ENCODE data around the gene FITM1. TPM values are rescaled to one million over a fixed set of nuclear protein-coding genes. Genes with fewer than 3 reads are reported as not detected.
A peak's percentile ranks its signal among the peaks of the same experiment; 100 is the strongest.

FITM1 gene
- total and polyA plus RNA-seq, 4 experiments from 2014 or later, result 0.69 to 4.2 (median 2.0) TPM

GRCh38 chr14:24084440-24084839 lies 46.0 kb upstream of the FITM1 start:
- POLR2A ChIA-PET (ENCODE audit: partially characterized antibody), result interaction anchor here (0.9 to 6.1 kb wide), 2 partner anchors 10 to 32 kb away, joined by 3 to 81 read pairs; partner anchors contain the start of genes CARMIL3 and PCK2
- no peak overlapping the region for H3K27ac Mint-ChIP-seq
- H3K4me3 Mint-ChIP-seq, result no peak overlapping the region
- H3K9me3 Mint-ChIP-seq, result peaks cover 0 to 4% (median 0%) of the 10 kb centered on the region in 8 donors
- Histone ChIP-seq H3K36me3 (ENCODE audit: insufficient read depth, low read length) (no peaks in the 10 kb centered on the region), H3K27ac (ENCODE audit: low read depth, low read length) (no peak overlapping the region), H3K4me3 (ENCODE audit: low read length in 2 of 2) (no peak overlapping the region), H3K9me3 (ENCODE audit: control insufficient read depth in 1 of 2, low read length in 2 of 2) (no peaks in the 10 kb centered on the region), H3K4me1 (ENCODE audit: insufficient read depth, low read length) (peaks cover 14% of the 10 kb centered on the region), H3K27me3 (ENCODE audit: insufficient read depth, low read length) (no peaks in the 10 kb centered on the region)
- no peaks in the 10 kb centered on the region for H3K27me3 Mint-ChIP-seq
- no peak for DNase-seq
- H3K36me3 Mint-ChIP-seq, result no peaks in the 10 kb centered on the region
- intact Hi-C loops (cut with micrococcal nuclease), result loop anchor here (10.0 kb wide), 1 partner anchor 100 kb away; the partner anchor contains the start of gene DHRS4L2
- H3K4me1 Mint-ChIP-seq, result peaks cover 10 to 22% (median 14%) of the 10 kb centered on the region in 4 donors
- CTCF ChIA-PET (ENCODE audit: partially characterized antibody), result interaction anchor here (8.2 to 9.5 kb wide), 2 partner anchors 25 to 26 kb away, joined by 85 to 95 read pairs; no protein-coding TSS in a partner anchor

GRCh38 chr14:24085215-24085614 lies 45.2 kb upstream of the FITM1 start:
- H3K27me3 Mint-ChIP-seq, result no peaks in the 10 kb centered on the region
- peaks cover 10 to 20% (median 15%) of the 10 kb centered on the region in 4 donors for H3K4me1 Mint-ChIP-seq
- H3K27me3 ChIP-seq (ENCODE audit: insufficient read depth, low read length), result no peaks in the 10 kb centered on the region
- peaks cover 0 to 4% (median 0%) of the 10 kb centered on the region in 8 donors for H3K9me3 Mint-ChIP-seq
- H3K36me3 ChIP-seq (ENCODE audit: insufficient read depth, low read length), result no peaks in the 10 kb centered on the region
- no peak for DNase-seq
- no peak overlapping the region for H3K4me3 Mint-ChIP-seq
- POLR2A ChIA-PET (ENCODE audit: partially characterized antibody), result interaction anchor here (0.6 to 6.1 kb wide), 4 partner anchors 9 to 60 kb away, joined by 3 to 81 read pairs (median 4); partner anchors contain the start of genes CARMIL3 and PCK2
- no peak overlapping the region for H3K4me3 ChIP-seq (ENCODE audit: low read length in 2 of 2)
- H3K9me3 ChIP-seq (ENCODE audit: control insufficient read depth in 1 of 2, low read length in 2 of 2), result no peaks in the 10 kb centered on the region
- H3K36me3 Mint-ChIP-seq, result no peaks in the 10 kb centered on the region
- H3K4me1 ChIP-seq (ENCODE audit: insufficient read depth, low read length), result peaks cover 13% of the 10 kb centered on the region
- H3K27ac ChIP-seq (ENCODE audit: low read depth, low read length), result no peak overlapping the region
- H3K27ac Mint-ChIP-seq, result peak overlapping the region in 2 of 7 donors; percentile 3 to 57
- CTCF ChIA-PET (ENCODE audit: partially characterized antibody), result interaction anchor here (1.4 to 9.5 kb wide), 3 partner anchors 21 to 26 kb away, joined by 4 to 95 read pairs (median 85); no protein-coding TSS in a partner anchor
- intact Hi-C loops (cut with micrococcal nuclease), result loop anchor here (10.0 kb wide), 1 partner anchor 100 kb away; the partner anchor contains the start of gene DHRS4L2

GRCh38 chr14:24086193-24086955 lies 44.1 kb upstream of the FITM1 start:
- DNase-seq, result no peak
- no peak overlapping the region for H3K27ac ChIP-seq (ENCODE audit: low read depth, low read length)
- peaks cover 8% of the 10 kb centered on the region for H3K4me1 ChIP-seq (ENCODE audit: insufficient read depth, low read length)
- H3K27ac Mint-ChIP-seq, result peak overlapping the region in 2 of 7 donors; percentile 22 to 49
- H3K4me1 Mint-ChIP-seq, result peaks cover 6 to 16% (median 14%) of the 10 kb centered on the region in 4 donors
- no peaks in the 10 kb centered on the region for H3K36me3 ChIP-seq (ENCODE audit: insufficient read depth, low read length)
- POLR2A ChIA-PET (ENCODE audit: partially characterized antibody), result interaction anchor here (1.5 kb wide), 1 partner anchor 28 kb away, joined by 4 read pairs; no protein-coding TSS in a partner anchor
- H3K9me3 Mint-ChIP-seq, result peaks cover 0 to 4% (median 0%) of the 10 kb centered on the region in 8 donors
- no peaks in the 10 kb centered on the region for H3K27me3 ChIP-seq (ENCODE audit: insufficient read depth, low read length)
- H3K4me3 Mint-ChIP-seq, result no peak overlapping the region
- H3K4me3 ChIP-seq (ENCODE audit: low read length in 2 of 2), result no peak overlapping the region
- no peaks in the 10 kb centered on the region for H3K36me3 Mint-ChIP-seq
- CTCF ChIA-PET (ENCODE audit: partially characterized antibody), result interaction anchor here (1.0 to 9.5 kb wide), 4 partner anchors 17 to 27 kb away, joined by 3 to 95 read pairs (median 44); no protein-coding TSS in a partner anchor
- H3K9me3 ChIP-seq (ENCODE audit: control insufficient read depth in 1 of 2, low read length in 2 of 2), result no peaks in the 10 kb centered on the region
- H3K27me3 Mint-ChIP-seq, result no peaks in the 10 kb centered on the region
- intact Hi-C loops (cut with micrococcal nuclease), result loop anchor here (10.0 kb wide), 1 partner anchor 102 kb away; the partner anchor contains the start of gene DHRS4L2

- POLR2A ChIA-PET (ENCODE audit: partially characterized antibody), result no interaction called here
- Histone ChIP-seq H3K36me3 (ENCODE audit: insufficient read depth, low read length) (no peaks in the 10 kb centered on the region), H3K4me1 (ENCODE audit: insufficient read depth, low read length) (peaks cover 4% of the 10 kb centered on the region), H3K4me3 (ENCODE audit: low read length in 2 of 2) (no peak overlapping the region), H3K27ac (ENCODE audit: low read depth, low read length) (no peak overlapping the region), H3K27me3 (ENCODE audit: insufficient read depth, low read length) (no peaks in the 10 kb centered on the region), H3K9me3 (ENCODE audit: control insufficient read depth in 1 of 2, low read length in 2 of 2) (no peaks in the 10 kb centered on the region)
- intact Hi-C loops (cut with micrococcal nuclease), result loop anchor here (10.0 kb wide), 1 partner anchor 102 kb away; the partner anchor contains the start of gene DHRS4L2
- Mint-ChIP-seq H3K9me3 (peaks cover 0 to 4% (median 0%) of the 10 kb centered on the region in 8 donors), H3K4me3 (no peak overlapping the region), H3K27me3 (no peaks in the 10 kb centered on the region), H3K36me3 (no peaks in the 10 kb centered on the region), H3K27ac (peak overlapping the region in 2 of 7 donors; percentile 15 to 26), H3K4me1 (peaks cover 3 to 13% (median 10%) of the 10 kb centered on the region in 4 donors)
- CTCF ChIA-PET (ENCODE audit: partially characterized antibody), result interaction anchor here (1.0 to 9.5 kb wide), 3 partner anchors 17 to 28 kb away, joined by 3 to 95 read pairs (median 85); no protein-coding TSS in a partner anchor
- DNase-seq, result no peak
These were observed 43.5 kb upstream of the FITM1 start for GRCh38 chr14:24087004-24087403.

GRCh38 chr14:24088095-24088494 lies 42.4 kb upstream of the FITM1 start:
- Histone ChIP-seq H3K9me3 (ENCODE audit: control insufficient read depth in 1 of 2, low read length in 2 of 2) (no peaks in the 10 kb centered on the region), H3K4me1 (ENCODE audit: insufficient read depth, low read length) (peaks cover 5% of the 10 kb centered on the region), H3K36me3 (ENCODE audit: insufficient read depth, low read length) (no peaks in the 10 kb centered on the region), H3K4me3 (ENCODE audit: low read length in 2 of 2) (no peak overlapping the region), H3K27ac (ENCODE audit: low read depth, low read length) (no peak overlapping the region), H3K27me3 (ENCODE audit: insufficient read depth, low read length) (no peaks in the 10 kb centered on the region)
- DNase-seq, result no peak
- H3K9me3 Mint-ChIP-seq, result peaks cover 0 to 4% (median 0%) of the 10 kb centered on the region in 8 donors
- H3K4me1 Mint-ChIP-seq, result peaks cover 3 to 15% (median 11%) of the 10 kb centered on the region in 4 donors
- POLR2A ChIA-PET (ENCODE audit: partially characterized antibody), result no interaction called here
- no peak overlapping the region for H3K27ac Mint-ChIP-seq
- no peaks in the 10 kb centered on the region for H3K27me3 Mint-ChIP-seq
- no peaks in the 10 kb centered on the region for H3K36me3 Mint-ChIP-seq
- CTCF ChIA-PET (ENCODE audit: partially characterized antibody), result interaction anchor here (0.7 to 12.2 kb wide), 4 partner anchors 9 to 48 kb away, joined by 3 to 475 read pairs (median 208); partner anchors contain the start of genes CARMIL3 and PSME1
- intact Hi-C loops (cut with micrococcal nuclease), result loop anchor here (10.0 kb wide), 1 partner anchor 103 kb away; the partner anchor contains the start of gene DHRS4L2
- no peak overlapping the region for H3K4me3 Mint-ChIP-seq

GRCh38 chr14:24089890-24090289 lies 40.6 kb upstream of the FITM1 start:
- Histone ChIP-seq H3K27ac (ENCODE audit: low read depth, low read length) (no peak overlapping the region), H3K4me1 (ENCODE audit: insufficient read depth, low read length) (peaks cover 13% of the 10 kb centered on the region), H3K4me3 (ENCODE audit: low read length in 2 of 2) (no peak overlapping the region), H3K9me3 (ENCODE audit: control insufficient read depth in 1 of 2, low read length in 2 of 2) (no peaks in the 10 kb centered on the region), H3K27me3 (ENCODE audit: insufficient read depth, low read length) (no peaks in the 10 kb centered on the region), H3K36me3 (ENCODE audit: insufficient read depth, low read length) (no peaks in the 10 kb centered on the region)
- H3K27me3 Mint-ChIP-seq, result no peaks in the 10 kb centered on the region
- no peak for DNase-seq
- ChIA-PET CTCF (ENCODE audit: partially characterized antibody) (interaction anchor here (0.7 to 12.2 kb wide), 21 partner anchors 12 to 153 kb away, joined by 3 to 475 read pairs (median 5); partner anchors contain the start of genes CARMIL3, DCAF11, EMC9 and NRL), POLR2A (ENCODE audit: partially characterized antibody) (interaction anchor here (0.9 to 8.8 kb wide), 6 partner anchors 8 to 57 kb away, joined by 3 to 137 read pairs (median 27); partner anchors contain the start of genes DCAF11, NRL and RNF31)
- peaks cover 0 to 3% (median 0%) of the 10 kb centered on the region in 8 donors for H3K9me3 Mint-ChIP-seq
- no peak overlapping the region for H3K4me3 Mint-ChIP-seq
- intact Hi-C loops (cut with micrococcal nuclease), result loop anchor here (1.0 to 10.0 kb wide), 7 partner anchors 9 to 105 kb away; partner anchors contain the start of genes DHRS4L2, EMC9, IRF9 and PSME2
- no peak overlapping the region for H3K27ac Mint-ChIP-seq
- H3K36me3 Mint-ChIP-seq, result peaks cover 0 to 6% of the 10 kb centered on the region in 2 donors
- peaks cover 10 to 29% (median 18%) of the 10 kb centered on the region in 4 donors for H3K4me1 Mint-ChIP-seq

All from CD4-positive, alpha-beta memory T cell (primary cell).